Keratinocyte (primary cell): ENCODE data around the gene HSFX3.

Experiments used
- EZH2 ChIP-seq: IDR thresholded peaks from one replicate; pipeline ENCODE4 v1.6.1; 2012; ENCODE audit warnings: inconsistent platforms, mild to moderate bottlenecking, low read length, moderate library complexity
- TF ChIP-seq, protein P1 (sequence below), 3 experiments: IDR thresholded peaks in 1 of 3; conservative IDR thresholded peaks in 1 of 3; optimal IDR thresholded peaks in 1 of 3; 2 replicates in 2 of 3; 3 replicates in 1 of 3; pipeline versions ENCODE3 to v1.5.1; 2011; ENCODE audit warnings: low read length in 3 of 3, mild to moderate bottlenecking in 3 of 3, moderate library complexity in 2 of 3, control low read depth in 1 of 3, inconsistent platforms in 1 of 3; ENCODE audit not compliant: insufficient read depth in 2 of 3; ENCODE audit errors: extremely low read depth in 1 of 3

DNA sequence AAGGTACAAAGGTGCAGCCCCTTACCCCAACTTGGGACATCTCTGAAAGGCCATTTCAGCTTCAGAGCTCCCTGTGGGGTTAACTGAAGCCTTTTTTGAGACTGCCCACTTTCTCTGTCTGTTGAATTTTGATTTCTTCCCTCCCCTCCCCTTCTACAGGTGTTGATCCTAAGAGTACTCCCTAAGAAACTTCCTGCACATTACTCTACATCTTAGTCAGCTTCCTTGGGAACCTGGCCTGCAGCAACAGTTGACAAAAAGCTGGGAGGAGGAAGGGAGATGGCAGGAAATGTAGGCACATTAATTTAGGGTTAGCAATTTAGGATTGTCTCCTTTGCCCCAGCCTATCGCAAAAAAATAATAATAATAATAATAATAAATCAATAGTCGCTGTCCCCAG, 43.4 kb downstream of the HSFX3 start:
- TF ChIP-seq, protein P1, sequence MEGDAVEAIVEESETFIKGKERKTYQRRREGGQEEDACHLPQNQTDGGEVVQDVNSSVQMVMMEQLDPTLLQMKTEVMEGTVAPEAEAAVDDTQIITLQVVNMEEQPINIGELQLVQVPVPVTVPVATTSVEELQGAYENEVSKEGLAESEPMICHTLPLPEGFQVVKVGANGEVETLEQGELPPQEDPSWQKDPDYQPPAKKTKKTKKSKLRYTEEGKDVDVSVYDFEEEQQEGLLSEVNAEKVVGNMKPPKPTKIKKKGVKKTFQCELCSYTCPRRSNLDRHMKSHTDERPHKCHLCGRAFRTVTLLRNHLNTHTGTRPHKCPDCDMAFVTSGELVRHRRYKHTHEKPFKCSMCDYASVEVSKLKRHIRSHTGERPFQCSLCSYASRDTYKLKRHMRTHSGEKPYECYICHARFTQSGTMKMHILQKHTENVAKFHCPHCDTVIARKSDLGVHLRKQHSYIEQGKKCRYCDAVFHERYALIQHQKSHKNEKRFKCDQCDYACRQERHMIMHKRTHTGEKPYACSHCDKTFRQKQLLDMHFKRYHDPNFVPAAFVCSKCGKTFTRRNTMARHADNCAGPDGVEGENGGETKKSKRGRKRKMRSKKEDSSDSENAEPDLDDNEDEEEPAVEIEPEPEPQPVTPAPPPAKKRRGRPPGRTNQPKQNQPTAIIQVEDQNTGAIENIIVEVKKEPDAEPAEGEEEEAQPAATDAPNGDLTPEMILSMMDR (optimal IDR thresholded peaks at IDR 0.05 in 1 of 3, IDR thresholded peaks at IDR 0.05 in 1 of 3, conservative IDR thresholded peaks at IDR 0.05 in 1 of 3; ENCODE audit: extremely low read depth in 1 of 3, insufficient read depth in 2 of 3, low read length in 3 of 3) = no peak
- no peak for TF ChIP-seq EZH2
